ENCODE measurements around the gene CADM1.

CADM1 gene

DNA sequence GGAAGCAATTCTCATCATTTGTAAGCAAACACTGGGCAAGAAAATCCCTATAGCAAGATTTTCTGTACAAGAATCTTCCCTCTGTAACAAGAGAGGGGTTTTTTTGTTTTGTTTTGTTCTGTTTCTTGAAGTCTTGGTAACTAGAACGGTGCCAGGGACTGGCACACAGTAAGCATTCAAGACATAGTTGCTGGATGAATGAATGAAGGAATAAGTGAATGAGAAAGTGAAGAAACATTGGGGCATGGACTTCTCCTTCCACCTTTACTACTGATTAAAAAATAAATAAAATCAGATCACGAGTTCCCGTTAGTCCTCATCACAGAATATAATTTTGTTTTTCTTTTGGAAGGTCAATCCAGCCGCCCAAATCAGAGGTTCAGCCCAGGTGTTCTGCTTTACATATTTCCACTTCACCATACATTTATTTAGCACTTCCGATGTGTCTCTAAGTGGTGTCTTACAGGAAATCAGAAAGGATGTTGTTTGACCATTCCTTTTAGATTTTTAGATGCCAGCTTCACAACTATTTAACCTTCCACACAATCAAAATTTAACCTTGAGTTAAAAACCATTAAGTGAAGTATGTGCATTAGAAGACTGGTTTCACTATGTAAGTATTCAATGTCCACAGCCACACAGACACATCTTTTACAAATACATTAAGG, 281.2 kb downstream of the CADM1 start:
- DNase-seq, result no peak

GRCh38 chr11:115222218-115222862, 281.9 kb downstream of the CADM1 start:
- DNase-seq, result no peak

- DNase-seq, result no peak
Observed at GRCh38 chr11:115221461-115222069, 282.6 kb downstream of the CADM1 start.

GRCh38 chr11:115220911-115221310, 283.3 kb downstream of the CADM1 start:
- no peak for DNase-seq

DNA sequence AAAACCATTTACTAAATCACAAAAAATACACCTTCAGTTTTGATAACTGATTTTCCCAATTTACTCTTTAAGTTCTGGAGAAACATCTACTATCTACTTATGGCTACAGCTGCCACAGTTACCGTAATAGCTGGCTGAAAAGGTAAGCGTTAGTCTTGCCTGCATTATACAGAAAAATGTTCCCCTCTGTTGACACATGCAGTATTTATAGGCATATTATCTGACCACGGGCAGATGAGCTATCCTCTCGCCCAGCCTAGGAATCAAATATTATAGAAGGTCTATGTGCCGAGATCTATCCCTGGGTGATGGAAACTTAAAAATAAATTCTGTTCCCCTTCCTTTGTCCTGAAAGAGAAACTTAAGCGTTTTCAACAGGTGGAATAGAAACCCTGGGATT, 283.8 kb downstream of the CADM1 start:
- no peak for DNase-seq

GRCh38 chr11:115219376-115219775, 284.8 kb downstream of the CADM1 start:
- DNase-seq, result no peak

- no peak for DNase-seq
Observed at GRCh38 chr11:115217726-115218311, 286.4 kb downstream of the CADM1 start.

- DNase-seq, result no peak
Observed at GRCh38 chr11:115215694-115216617, 288.3 kb downstream of the CADM1 start.

- no peak for DNase-seq
Observed at GRCh38 chr11:115214644-115215234, 289.5 kb downstream of the CADM1 start.

- DNase-seq, result no peak
Observed at GRCh38 chr11:115213007-115213406, 291.2 kb downstream of the CADM1 start.

- no peak for DNase-seq
Observed at GRCh38 chr11:115208808-115209259, 295.4 kb downstream of the CADM1 start.

- DNase-seq, result no peak
Observed at GRCh38 chr11:115207916-115208315, 296.3 kb downstream of the CADM1 start.

- DNase-seq, result no peak
Observed at GRCh38 chr11:115207166-115207591, 297.0 kb downstream of the CADM1 start.

- DNase-seq, result no peak
Observed at GRCh38 chr11:115206365-115207022, 297.7 kb downstream of the CADM1 start.

DNA sequence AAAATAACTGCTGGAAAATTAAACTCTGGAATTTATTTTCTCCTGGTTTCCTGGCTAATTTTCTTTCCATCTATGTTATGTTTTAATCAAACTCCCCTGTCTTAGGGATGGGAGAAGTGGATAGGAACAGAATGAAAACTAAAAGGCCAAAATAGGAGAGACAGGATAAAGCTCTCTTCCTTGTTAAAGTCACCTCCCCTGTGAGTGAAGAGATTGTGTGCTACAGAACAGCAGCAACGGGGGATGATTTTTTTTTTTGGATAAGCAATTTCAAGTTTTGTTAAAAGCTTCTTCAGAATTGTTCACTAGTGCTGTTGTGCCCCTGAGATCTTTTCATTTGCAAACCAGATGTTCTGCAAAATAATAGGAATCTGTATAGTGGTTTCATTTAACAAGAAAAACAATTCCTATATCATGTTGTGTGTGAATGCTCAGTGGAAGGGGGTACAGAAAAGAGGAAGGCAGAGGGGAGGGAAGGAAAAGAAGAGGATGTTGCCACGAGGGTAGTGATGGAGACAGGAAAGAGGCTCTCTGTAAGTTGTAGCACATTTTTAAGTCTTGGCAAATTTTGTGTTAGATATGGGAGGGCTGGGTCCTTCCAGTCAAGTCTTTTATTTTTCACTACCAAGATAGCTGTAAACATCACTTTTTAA, 301.2 kb downstream of the CADM1 start:
- DNase-seq, result no peak

DNA sequence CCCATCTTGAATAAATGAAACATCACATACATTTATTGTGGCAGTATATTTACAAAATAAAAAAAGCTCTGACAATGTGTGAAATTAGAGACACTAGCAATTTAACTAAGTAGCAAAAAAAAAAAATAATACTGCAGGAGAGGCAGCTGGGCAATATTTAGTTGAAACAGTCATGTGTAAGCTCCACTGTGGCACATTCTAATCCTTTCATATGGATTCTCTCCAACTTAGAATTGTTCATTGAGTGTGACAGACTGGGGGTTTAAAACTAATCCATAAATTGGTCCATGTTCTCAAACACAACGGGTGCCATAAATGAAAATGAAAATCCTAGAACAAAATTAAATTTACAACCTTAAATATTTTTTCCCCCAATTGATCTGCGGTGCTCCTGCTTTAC, 302.1 kb downstream of the CADM1 start:
- DNase-seq, result no peak

DNA sequence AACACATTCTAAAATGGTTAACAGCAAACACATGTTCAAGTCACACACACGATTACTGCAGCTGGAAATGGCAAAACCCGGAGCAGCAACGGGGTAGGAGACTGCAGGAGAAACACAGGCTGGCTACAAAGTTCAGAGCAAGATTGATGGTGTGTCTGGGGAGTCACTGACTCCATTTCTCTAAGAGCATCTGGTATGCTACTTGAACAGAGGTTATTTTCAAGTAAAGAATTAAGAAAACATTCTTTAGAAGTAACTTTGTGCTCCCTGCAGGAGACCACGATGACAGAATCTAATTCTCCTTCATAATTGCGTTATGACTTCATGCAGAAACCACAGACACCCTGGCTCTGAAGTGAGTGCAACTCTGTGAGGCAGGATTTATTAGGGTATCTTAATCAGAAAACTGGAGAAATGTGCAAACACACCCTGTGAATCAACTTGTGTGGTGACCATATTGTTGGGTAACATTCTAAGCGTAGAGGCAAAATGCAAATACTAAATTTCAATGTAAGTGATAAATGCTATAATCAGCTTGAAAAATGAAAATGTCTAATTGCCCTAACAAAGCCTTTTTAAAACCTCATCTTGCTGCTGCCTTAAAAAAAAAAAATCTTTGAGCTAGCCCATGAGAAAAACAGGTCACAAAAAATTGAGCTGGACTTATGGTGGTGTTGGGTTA, 303.0 kb downstream of the CADM1 start:
- no peak for DNase-seq

- DNase-seq, result no peak
Observed at GRCh38 chr11:115199481-115200069, 304.6 kb downstream of the CADM1 start.

- no peak for DNase-seq
Observed at GRCh38 chr11:115198321-115198741, 305.9 kb downstream of the CADM1 start.

DNA sequence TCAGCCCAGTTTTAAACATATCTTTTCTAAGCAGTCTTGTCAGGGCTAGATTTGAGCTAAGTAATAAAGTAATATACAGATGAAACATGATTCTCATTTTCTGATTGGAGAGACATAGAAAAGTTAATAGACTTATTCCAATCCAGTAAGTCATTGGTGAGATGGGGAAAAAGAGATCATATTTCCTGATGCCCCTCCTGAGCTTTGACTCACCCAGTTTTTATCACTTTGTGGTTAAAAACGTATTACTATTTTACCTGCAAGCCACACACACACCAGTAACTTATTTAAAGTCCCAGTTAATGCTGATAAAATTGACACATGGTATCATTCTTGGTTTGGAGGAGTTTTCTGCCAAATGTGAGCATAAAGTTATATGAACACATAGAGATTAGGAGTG, 306.8 kb downstream of the CADM1 start:
- no peak for DNase-seq
